NT2/D1 (cell line): Measurements from ENCODE around the gene FJX1.

ENCODE experiments used
- SUZ12 ChIP-seq: IDR thresholded peaks from 2 replicates; pipeline ENCODE4 v1.6.1; 2011; ENCODE audit not compliant: insufficient read length, insufficient read depth; ENCODE audit errors: extremely low read depth
- YY1 ChIP-seq: IDR thresholded peaks from 2 replicates; pipeline ENCODE4 v1.6.1; 2011; ENCODE audit not compliant: insufficient read length, insufficient read depth
- ZNF274 ChIP-seq: IDR thresholded peaks from 2 replicates; pipeline ENCODE4 v1.6.1; 2011; ENCODE audit warnings: mild to moderate bottlenecking, low read depth, low read length

- TF ChIP-seq ZNF274 (no peak), SUZ12 (no peak), YY1 (no peak)
Measured at GRCh38 chr11:35590412-35590811, 27.8 kb upstream of the FJX1 start.
